HEK293T (cell line): ENCODE data around the gene BIRC6.

Experiments used
- ARNT ChIP-seq: fragments of 450-650 bp; IDR thresholded peaks from 2 replicates; pipeline ENCODE4 v1.6.1; 2017; ENCODE audit warnings: mild to moderate bottlenecking
- ELF4 ChIP-seq: fragments of 450-650 bp; IDR thresholded peaks from 2 replicates; pipeline ENCODE4 v1.6.1; 2017; ENCODE audit warnings: antibody characterized with exemption
- FOXK2 ChIP-seq: fragments of 450-650 bp; IDR thresholded peaks from 2 replicates; pipeline ENCODE4 v1.6.1; 2016; ENCODE audit warnings: mild to moderate bottlenecking
- FOXM1 ChIP-seq: fragments of 450-650 bp; IDR thresholded peaks from 2 replicates; pipeline ENCODE4 v1.6.1; 2017; ENCODE audit warnings: mild to moderate bottlenecking, borderline replicate concordance
- HDGF ChIP-seq: fragments of 450-650 bp; IDR thresholded peaks from 2 replicates; pipeline ENCODE4 v1.6.1; 2017; ENCODE audit warnings: antibody characterized with exemption, borderline replicate concordance
- NFRKB ChIP-seq: fragments of 450-650 bp; IDR thresholded peaks from 2 replicates; pipeline ENCODE4 v1.6.1; 2016; ENCODE audit warnings: mild to moderate bottlenecking, moderate library complexity
- PKNOX1 ChIP-seq: fragments of 450-650 bp; IDR thresholded peaks from 2 replicates; pipeline ENCODE4 v1.6.1; 2016
- SP1 ChIP-seq: fragments of 450-650 bp; IDR thresholded peaks from 2 replicates; pipeline ENCODE4 v1.6.1; 2017
- TARDBP ChIP-seq: fragments of 450-650 bp; IDR thresholded peaks from 2 replicates; pipeline ENCODE4 v1.6.1; 2016

- no peak for TF ChIP-seq FOXM1
- TF ChIP-seq ELF4 = no peak
- no peak for TF ChIP-seq HDGF
- no peak for TF ChIP-seq FOXK2
- no peak for TF ChIP-seq PKNOX1
- no peak for TF ChIP-seq TARDBP
- TF ChIP-seq NFRKB = no peak
- TF ChIP-seq ARNT = no peak
- TF ChIP-seq SP1 = no peak
Observed at GRCh38 chr2:32633040-32633439, 276.2 kb downstream of the BIRC6 start.
